ENCODE measurements around the gene PGLYRP3.

PGLYRP3 gene

GRCh38 chr1:153310526-153310925 lies 2.2 kb downstream of the PGLYRP3 start:
- no peak for DNase-seq

DNA sequence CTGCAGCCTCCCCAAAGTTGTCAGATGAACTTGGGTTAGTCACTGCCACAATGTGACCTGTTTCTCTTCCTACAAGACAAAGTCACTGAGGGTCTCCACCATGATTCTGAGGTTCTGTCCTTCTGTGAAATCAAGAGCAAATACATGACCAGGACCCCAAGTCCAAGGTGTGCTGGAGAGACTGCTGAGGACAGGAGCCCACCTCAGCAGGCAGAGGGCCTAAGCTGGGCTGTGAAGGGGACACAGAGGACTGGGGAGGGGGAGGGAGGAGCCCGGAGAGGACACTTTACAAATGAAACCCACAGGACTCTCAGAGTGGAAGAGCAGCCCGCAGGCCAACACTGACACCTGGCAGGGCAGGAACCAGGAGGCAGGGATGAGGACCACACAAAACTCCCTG lies 3.3 kb downstream of the PGLYRP3 start:
- no peak for DNase-seq

DNA sequence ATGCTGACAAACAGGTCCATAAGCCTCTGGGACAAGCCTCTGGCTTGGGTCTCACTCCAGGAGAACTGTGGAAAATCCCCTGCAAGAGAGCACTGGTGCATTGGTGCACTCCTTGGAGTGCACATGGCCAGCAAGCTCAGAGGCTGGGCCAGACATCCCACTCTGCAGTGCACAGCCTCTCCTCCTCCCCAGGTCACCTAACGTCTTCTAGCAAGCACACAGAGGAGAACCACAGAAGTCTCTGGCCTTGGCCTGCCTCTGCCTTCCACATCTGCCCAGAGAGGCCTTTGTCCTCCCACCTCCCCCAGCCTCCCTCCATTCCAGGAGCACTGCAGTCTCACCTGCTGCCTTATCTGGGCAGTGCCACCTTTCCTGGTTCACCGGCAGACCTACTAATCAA lies 4.2 kb downstream of the PGLYRP3 start:
- no peak for DNase-seq

DNA sequence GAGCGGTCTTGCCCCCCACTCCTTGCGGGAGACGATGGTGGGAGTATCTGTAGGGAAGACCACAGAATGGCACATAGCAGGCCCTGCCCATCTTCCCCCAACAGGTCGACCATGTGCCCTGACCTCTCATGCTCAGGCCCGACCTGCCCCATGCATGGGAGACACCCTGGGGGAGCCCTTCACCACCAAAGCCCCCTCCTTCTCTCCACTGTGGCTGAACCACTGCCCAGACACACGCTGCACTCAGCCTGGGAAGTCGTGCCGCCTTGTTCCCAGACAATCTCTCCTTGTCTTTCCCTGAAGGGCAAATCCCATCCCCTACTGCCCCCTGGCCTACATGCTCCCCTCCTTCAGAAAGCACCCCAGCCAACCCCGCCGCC lies 5.5 kb downstream of the PGLYRP3 start:
- DNase-seq = no peak

DNA sequence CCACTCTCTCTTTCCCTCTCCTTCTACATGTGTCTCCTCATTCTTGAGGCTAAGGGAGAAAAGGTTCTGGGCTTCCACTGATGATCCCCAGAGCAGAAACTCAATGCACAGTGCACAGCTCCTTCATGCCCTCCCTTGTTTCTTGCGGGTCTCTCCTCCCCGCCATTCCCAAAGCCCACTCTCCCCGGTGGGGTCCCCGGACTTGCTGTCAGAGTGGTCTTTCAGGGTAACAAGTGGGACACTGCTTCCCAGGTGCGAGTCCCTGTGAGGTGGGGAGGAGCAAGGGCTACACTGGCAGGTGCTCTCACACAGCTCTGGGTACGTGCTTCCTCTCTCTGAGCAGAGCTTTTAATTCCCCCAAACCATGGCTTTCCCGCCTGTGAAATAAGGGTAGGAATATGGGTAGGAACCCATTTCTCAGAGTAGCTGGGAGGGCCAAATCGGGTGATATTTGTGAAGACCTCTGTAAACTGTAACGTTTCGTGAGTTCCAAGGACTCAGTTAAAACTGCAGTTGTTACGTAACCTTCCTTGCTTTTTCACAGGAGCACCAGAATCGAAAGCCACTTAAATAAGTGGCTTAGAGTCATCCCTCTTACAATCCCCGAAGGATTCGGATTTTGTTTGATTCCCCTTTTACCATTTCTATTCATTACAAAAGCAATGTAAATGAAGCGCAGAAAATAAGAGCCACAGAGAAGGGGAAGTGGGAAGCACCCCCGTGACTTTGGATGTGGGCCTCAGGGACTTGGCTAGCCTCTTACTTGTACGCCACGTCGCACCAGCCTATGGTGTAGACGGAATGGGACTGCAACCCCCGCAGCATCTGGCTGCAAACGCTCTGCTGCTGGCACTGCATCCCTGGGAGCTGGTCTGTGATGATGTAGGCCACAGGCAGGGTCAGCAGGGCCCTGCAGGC lies 6.2 kb downstream of the PGLYRP3 start:
- DNase-seq = no peak

DNA sequence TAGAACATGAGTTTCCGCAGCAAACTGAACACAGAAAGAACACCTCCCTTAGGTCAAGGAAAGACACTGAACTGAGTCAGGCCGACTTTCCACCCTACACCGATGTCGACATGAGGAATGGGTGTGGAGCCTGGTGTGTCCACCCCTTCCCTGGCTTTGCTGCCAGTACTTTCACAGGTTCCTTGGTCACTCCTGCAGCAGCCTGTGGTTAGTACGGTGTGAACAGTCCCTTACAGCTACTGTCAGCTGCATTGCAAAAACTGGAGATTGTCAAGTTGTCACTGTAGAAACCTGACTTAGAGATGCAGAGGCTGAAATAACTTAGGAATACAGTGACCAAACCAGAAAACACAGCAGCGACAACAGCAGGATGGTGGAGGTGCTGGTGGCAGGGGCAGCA lies 7.1 kb downstream of the PGLYRP3 start:
- DNase-seq = no peak

DNA sequence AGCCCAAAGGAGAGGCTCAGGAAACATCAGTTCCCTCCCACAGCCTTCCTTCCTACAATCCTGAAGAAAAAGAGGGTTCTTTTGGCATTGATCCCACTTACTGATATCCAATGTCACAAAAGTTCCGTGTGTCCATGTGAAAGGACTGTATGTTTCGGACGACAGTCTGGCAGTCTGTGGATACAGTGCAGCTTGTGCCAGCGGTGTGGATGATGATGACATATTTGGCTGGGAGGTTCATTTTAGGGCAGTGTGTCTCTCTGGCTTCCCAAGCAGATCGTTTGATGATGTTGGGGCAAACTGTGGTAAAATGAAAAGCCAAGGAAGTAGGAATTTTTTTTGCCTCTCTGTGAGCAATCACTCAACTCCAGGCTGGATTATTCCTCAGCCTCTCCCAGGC lies 10.4 kb downstream of the PGLYRP3 start:
- no peak for DNase-seq

- no peak for DNase-seq
Observed at GRCh38 chr1:153293851-153294250, 18.9 kb downstream of the PGLYRP3 start.

GRCh38 chr1:153293480-153293775 lies 19.3 kb downstream of the PGLYRP3 start:
- no peak for DNase-seq

DNA sequence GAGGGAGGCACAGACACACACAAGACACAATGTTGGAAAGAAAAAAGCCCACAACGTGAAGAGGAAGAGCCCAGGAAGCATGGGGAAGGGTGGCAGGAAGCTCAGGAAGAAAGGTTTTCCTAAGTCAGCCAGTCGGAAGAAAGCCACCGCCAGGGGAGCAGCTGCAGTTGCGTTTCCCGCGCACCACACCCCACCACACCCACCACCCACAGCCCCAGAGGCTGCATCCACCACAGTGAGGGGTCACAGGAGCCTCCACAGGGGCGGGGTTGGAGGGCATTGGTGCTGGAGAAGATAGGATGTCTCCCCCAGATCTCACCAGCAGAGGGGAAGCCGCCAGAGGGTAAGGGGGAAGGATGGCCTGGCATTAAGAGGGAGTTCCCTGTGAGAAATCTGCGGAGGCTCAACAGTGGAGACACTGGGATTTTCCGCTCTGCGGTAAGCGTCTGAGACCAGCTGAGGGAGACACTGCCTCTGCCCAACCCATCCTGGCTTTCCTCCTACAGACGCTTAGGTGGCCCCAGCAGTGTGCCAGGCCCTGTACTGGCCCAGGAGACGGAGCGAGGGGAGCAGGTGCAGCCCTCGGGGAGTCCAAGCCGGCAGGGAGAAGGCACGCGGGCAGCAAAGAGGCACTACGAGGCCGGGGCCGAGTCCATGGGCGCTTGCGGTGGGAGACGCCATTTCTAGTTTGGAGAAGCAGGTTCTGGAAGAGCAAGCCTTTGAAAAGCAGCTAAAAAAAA lies 19.8 kb downstream of the PGLYRP3 start:
- no peak for DNase-seq

DNA sequence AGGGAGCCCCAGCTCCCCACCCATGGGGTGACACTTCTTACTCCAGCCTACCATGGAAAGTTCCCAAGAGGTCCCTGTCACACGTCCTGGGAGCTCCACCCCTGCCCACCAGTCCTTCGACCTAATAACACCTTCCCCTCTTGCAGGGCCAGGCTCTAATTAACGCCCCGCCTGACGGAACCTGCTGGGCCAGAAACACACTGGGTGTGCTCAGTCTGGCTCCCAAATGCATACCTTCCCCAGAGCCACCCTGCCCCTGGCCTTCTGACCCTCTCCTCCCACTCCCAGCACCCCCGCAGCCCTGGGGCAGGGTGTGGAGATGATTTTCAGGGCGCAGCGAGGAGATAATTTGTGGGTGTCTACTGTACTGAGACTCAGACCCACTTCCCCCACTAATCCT lies 20.6 kb downstream of the PGLYRP3 start:
- no peak for DNase-seq

DNA sequence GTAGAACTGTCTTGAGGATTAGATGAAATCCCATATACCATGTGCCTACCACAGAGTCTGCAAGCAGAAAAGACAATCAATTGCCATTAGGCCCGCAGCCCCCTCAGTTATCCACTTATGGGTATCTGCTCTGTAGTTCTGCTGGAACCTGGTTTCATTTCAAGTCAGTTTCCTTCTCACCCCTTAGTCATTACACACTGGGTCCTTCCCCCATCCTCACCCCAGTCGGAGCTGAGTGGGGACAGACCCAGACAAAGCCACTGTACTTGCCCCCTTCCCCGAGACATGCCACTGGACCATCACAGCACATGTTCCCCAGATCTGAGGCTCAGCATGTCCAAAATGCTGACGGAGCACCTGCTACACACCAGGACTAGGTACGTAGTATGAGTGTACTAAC lies 21.2 kb downstream of the PGLYRP3 start:
- DNase-seq = no peak

GRCh38 chr1:153288634-153289275 lies 24.0 kb downstream of the PGLYRP3 start:
- DNase-seq = no peak

DNA sequence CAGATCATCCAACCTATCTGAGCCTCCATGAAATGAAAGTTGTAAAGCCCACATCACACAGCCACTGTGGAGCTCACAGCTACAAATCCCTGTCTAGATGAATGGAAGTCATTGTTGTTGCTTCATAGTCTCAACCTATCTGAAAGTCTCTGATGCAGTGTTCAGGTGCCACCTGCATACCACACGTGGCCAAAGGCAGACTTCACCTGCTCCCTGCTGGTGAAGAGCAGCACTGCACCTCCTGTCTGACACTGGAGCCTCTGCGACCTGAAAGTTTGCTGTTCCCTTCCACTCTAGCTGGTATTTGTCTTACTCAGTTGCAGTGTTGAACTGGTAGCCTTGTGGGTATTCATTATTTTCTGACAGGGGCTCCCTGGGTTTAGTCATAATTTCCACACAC lies 34.9 kb downstream of the PGLYRP3 start:
- DNase-seq = no peak

GRCh38 chr1:153272186-153272585 lies 40.6 kb downstream of the PGLYRP3 start:
- no peak for DNase-seq

DNA sequence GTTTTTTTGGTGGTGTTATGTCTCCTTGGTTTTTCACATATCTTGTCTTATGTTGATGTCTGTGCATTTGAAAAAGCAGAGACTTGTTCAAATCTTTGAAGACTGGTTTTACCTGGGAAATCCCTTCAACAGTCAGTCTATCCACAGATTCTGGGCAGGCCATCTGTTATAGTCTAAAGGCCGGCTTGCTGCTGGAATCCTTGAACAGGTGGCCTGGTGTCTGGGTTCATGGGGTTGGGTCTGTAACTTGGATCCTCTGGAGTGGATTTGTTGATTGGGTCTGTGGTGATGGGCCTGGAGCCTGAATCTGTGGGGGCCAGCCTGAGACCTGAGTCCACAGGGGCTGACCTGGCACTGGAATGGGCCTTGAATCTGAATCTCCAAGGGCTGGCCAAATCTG lies 41.0 kb downstream of the PGLYRP3 start:
- DNase-seq = no peak

GRCh38 chr1:153265457-153265856 lies 47.3 kb downstream of the PGLYRP3 start:
- no peak for DNase-seq

DNA sequence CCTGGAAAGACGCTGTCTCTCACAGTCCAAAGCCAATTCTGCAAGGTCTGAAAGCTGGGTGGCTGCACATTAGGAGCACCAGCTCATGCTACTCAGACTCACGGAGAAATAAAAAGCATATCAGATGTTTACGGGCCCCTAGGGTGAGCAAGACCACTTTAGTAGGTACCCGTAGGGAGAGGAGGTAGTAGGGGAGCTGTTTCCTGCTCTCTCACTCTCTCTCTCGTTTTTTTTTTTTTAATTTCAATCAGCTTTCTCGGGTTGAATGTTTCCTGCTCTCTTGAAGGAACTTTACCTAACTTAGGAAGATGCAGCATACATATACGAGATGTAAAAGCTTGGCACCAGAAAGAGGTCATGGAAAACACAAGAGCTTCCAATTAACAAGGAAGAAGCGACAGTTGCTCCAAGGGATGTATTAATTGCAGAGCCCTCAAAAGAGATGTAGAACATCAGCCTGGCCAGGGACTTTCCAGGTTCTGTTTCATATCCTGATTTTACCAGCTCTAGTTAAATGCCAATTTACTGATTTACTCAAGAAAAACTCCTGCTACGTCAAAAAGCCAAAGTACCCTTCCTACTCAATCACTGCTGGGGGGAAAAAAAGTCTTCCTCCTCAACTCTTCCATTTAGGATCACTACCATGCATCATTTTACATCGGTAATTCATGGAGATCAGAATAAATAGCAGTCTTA lies 50.1 kb downstream of the PGLYRP3 start:
- no peak for DNase-seq

- DNase-seq = no peak
Observed at GRCh38 chr1:153262070-153262366, 50.7 kb downstream of the PGLYRP3 start.

DNA sequence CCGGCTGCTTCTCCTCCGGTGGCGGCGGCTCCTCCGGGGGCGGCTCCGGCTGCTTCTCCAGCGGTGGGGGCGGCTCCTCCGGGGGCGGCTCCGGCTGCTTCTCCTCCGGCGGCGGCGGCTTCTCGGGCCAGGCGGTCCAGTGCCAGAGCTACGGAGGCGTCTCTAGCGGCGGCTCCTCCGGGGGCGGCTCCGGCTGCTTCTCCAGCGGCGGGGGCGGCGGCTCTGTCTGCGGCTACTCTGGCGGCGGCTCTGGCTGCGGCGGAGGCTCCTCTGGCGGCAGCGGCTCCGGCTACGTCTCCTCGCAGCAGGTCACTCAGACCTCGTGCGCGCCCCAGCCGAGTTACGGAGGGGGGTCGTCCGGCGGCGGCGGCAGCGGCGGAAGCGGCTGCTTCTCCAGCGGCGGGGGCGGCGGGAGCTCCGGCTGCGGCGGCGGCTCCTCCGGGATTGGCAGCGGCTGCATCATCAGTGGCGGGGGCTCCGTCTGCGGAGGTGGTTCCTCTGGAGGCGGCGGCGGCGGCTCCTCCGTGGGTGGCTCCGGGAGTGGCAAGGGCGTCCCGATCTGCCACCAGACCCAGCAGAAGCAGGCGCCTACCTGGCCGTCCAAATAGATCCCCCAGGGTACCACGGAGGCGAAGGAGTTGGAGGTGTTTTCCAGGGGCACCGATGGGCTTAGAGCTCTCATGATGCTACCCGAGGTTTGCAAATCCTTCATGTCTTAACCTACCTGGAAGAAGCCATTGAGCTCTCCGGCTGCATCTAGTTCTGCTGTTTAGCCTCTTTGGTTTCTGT lies 51.3 kb downstream of the PGLYRP3 start:
- DNase-seq = no peak

DNA sequence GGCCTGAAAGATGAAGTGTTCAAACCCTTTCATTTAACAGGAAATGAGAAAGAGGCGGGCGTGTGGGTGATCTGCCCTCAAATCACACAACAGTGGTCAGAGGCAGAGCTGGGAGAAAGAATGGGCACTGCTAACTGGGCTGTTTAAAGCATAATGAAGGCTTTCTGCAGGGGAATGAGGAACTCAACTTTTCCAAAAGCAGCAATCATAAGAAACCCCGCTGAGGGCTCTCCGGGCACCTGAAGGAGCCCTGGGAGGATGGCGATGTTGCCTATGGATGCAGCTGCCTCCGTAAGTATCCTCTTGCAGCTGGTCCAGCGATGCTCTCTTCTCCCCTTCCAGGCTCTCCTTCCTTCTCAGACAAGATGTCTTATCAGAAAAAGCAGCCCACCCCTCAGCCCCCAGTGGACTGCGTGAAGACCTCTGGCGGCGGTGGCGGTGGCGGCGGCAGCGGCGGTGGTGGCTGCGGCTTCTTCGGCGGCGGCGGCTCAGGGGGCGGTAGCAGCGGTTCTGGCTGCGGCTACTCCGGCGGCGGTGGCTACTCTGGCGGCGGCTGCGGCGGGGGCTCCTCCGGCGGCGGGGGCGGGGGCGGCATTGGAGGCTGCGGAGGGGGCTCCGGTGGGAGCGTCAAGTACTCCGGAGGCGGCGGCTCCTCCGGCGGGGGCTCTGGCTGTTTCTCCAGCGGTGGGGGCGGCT lies 52.0 kb downstream of the PGLYRP3 start:
- DNase-seq = no peak

DNA sequence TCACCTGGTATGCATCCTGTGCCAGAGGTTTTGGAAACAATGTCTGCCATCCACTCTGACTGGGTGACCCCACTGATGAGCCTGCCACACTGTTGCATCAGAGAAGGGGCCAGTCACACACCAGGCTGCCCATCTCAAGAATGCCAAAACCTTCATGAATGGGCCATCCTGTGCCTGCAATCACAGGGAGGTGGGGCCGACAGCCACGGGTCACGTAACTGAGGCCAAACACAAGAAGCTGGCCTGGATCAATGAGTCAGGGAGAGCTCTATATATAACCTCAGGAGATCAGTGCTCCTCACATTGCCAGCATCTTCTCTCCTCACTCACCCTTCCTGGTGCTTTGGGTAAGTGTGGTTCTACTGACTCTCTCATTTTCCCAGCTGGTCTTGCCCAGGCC lies 53.4 kb downstream of the PGLYRP3 start, which contains the start of gene LORICRIN:
Gene LORICRIN, plus strand, starts transcription at position 301 of the 400 bp plus-strand sequence. CDS start 1,263 bp downstream, outside the sequence.
- DNase-seq = no peak

All from kidney glomerular epithelial cell (primary cell).